HEK293T (cell line): Measurements from ENCODE around the gene NEB.

Source experiments
- CTCF ChIA-PET: fragments of 350-600 bp; formaldehyde crosslinking; extraction: SDS; loops from one replicate; lab custom pipeline; 2021; ENCODE audit warnings: antibody characterized with exemption, inconsistent platforms; lab: Yijun Ruan, JAX
- POLR2A ChIA-PET: fragments of 350-600 bp; formaldehyde crosslinking; extraction: SDS; loops from one replicate; lab custom pipeline; 2020; ENCODE audit warnings: antibody characterized with exemption, inconsistent platforms; lab: Yijun Ruan, JAX
- DNase-seq: peaks from one replicate; pipeline ENCODE4 v3.0.0; 2012; ENCODE audit warnings: mixed read lengths; ENCODE audit errors: extremely low spot score
- ARNT ChIP-seq: fragments of 450-650 bp; IDR thresholded peaks from 2 replicates; pipeline ENCODE4 v1.6.1; 2017; ENCODE audit warnings: mild to moderate bottlenecking
- BHLHE40 ChIP-seq: fragments of 450-650 bp; IDR thresholded peaks from 2 replicates; pipeline ENCODE4 v1.6.1; 2016; ENCODE audit warnings: mild to moderate bottlenecking, moderate library complexity, borderline replicate concordance
- CTBP1 ChIP-seq: fragments of 450-650 bp; IDR thresholded peaks from 2 replicates; pipeline ENCODE4 v1.6.1; 2016; ENCODE audit warnings: borderline replicate concordance
- ELF4 ChIP-seq: fragments of 450-650 bp; IDR thresholded peaks from 2 replicates; pipeline ENCODE4 v1.6.1; 2017; ENCODE audit warnings: antibody characterized with exemption
- FOXA1 ChIP-seq: fragments of 450-650 bp; IDR thresholded peaks from 2 replicates; pipeline ENCODE4 v1.6.1; 2016; ENCODE audit warnings: mild to moderate bottlenecking
- FOXK2 ChIP-seq: fragments of 450-650 bp; IDR thresholded peaks from 2 replicates; pipeline ENCODE4 v1.6.1; 2016; ENCODE audit warnings: mild to moderate bottlenecking
- FOXM1 ChIP-seq: fragments of 450-650 bp; IDR thresholded peaks from 2 replicates; pipeline ENCODE4 v1.6.1; 2017; ENCODE audit warnings: mild to moderate bottlenecking, borderline replicate concordance
- HDGF ChIP-seq: fragments of 450-650 bp; IDR thresholded peaks from 2 replicates; pipeline ENCODE4 v1.6.1; 2017; ENCODE audit warnings: antibody characterized with exemption, borderline replicate concordance
- L3MBTL2 ChIP-seq: fragments of 450-650 bp; conservative IDR thresholded peaks from 2 replicates; pipeline ENCODE4 v1.6.1; 2016; ENCODE audit warnings: mild to moderate bottlenecking
- LEF1 ChIP-seq: fragments of 450-650 bp; IDR thresholded peaks from 2 replicates; pipeline ENCODE4 v1.6.1; 2017; ENCODE audit warnings: mild to moderate bottlenecking, borderline replicate concordance
- NFRKB ChIP-seq: fragments of 450-650 bp; IDR thresholded peaks from 2 replicates; pipeline ENCODE4 v1.6.1; 2016; ENCODE audit warnings: mild to moderate bottlenecking, moderate library complexity
- SP1 ChIP-seq: fragments of 450-650 bp; IDR thresholded peaks from 2 replicates; pipeline ENCODE4 v1.6.1; 2017
- SUZ12 ChIP-seq: fragments of 450-650 bp; IDR thresholded peaks from 2 replicates; pipeline ENCODE4 v1.6.1; 2016; ENCODE audit warnings: mild to moderate bottlenecking
- TARDBP ChIP-seq: fragments of 450-650 bp; IDR thresholded peaks from 2 replicates; pipeline ENCODE4 v1.6.1; 2016
- ZNF384 ChIP-seq: fragments of 450-650 bp; IDR thresholded peaks from 2 replicates; pipeline ENCODE4 v1.6.1; 2016
- TF ChIP-seq, protein P1 (sequence below): fragments of 450-650 bp; IDR thresholded peaks from 2 replicates; pipeline ENCODE4 v1.6.1; 2016

Gene NEB

DNA sequence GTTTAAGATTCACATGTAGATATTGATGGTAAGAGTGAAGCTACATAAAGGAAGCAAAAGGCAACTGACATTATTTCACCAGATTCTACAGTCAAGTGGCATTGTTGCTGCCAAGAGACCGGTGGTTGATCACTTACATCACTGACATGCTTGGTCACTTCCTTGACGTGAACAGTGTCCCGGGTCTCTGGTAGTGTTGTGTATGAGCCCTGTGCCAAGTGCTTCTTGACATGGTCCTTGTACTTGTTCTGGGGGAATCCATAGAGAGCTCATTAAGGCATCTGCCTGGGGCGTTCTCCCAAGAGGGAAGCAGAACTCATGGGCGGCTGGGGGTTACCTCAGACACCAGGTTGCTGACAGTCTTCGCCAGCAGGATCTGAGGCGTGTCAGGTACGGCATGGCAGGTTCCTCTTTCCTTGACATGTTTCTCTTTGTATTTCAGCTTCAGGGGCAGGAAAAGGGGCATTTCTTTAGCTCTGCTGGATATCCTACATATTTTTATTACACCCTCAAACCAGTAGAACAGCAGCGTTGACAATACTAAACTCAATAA lies 208.4 kb downstream of the NEB start:
- DNase-seq = no peak
- POLR2A ChIA-PET = no interaction called here
- no peak for TF ChIP-seq CTBP1
- no peak for TF ChIP-seq ARNT
- no peak for TF ChIP-seq L3MBTL2
- no peak for TF ChIP-seq SUZ12
- no peak for TF ChIP-seq NFRKB
- TF ChIP-seq ZNF384 = no peak
- no peak for TF ChIP-seq BHLHE40
- no peak for TF ChIP-seq FOXK2
- CTCF ChIA-PET = no interaction called here

DNA sequence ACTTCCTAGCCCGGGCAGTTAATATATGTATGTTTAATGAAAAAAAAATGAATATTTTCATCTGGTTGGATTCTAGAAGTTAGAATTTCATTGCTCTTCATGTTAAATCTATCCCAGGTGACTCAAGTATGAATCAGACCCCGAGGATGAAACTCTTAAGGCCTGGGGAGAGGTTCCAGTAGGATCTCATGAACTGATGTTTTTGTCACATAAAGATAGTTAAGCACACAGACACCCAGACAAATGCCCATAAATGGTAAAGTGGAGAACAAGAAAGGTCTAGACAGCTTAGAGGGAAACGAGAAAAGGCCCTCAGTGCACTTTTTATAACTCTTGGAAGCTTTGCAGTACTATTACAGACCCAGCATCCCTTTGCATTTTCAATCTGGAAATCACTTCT lies 210.4 kb downstream of the NEB start:
- TF ChIP-seq LEF1 = no peak
- TF ChIP-seq FOXM1 = no peak
- no peak for TF ChIP-seq HDGF
- TF ChIP-seq, protein P1, sequence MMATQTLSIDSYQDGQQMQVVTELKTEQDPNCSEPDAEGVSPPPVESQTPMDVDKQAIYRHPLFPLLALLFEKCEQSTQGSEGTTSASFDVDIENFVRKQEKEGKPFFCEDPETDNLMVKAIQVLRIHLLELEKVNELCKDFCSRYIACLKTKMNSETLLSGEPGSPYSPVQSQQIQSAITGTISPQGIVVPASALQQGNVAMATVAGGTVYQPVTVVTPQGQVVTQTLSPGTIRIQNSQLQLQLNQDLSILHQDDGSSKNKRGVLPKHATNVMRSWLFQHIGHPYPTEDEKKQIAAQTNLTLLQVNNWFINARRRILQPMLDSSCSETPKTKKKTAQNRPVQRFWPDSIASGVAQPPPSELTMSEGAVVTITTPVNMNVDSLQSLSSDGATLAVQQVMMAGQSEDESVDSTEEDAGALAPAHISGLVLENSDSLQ = no peak
- no peak for TF ChIP-seq SP1
- TF ChIP-seq ELF4 = no peak
- no peak for TF ChIP-seq BHLHE40
- no peak for TF ChIP-seq TARDBP
- TF ChIP-seq CTBP1 = no peak
- TF ChIP-seq ZNF384 = no peak
- TF ChIP-seq SUZ12 = no peak
- TF ChIP-seq FOXA1 = no peak
- POLR2A ChIA-PET = no interaction called here
- CTCF ChIA-PET = no interaction called here
- no peak for DNase-seq

DNA sequence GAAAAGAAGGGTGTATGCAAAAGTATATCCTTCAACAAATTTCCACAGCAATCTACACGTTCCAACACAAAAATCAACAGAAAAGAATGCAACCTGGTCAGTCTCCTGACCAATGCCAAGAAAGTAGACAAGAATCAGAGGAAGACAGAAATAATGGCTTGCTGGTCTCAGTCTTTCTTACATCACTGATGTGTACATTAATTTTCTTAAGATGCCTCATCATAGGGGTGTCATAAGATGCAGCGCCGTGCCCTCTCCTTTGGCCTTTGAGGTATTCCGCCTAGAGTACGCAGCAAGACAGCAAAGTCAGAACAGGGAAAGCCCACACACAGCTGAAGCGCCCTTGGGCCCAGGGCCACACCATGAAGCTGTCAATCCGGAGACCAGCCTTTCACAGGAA lies 211.7 kb downstream of the NEB start:
- TF ChIP-seq L3MBTL2 (no peak), ELF4 (no peak), HDGF (no peak), SUZ12 (no peak), CTBP1 (no peak), NFRKB (no peak)
- TF ChIP-seq, protein P1 = no peak
- DNase-seq = no peak
- ChIA-PET POLR2A (no interaction called here), CTCF (no interaction called here)

DNA sequence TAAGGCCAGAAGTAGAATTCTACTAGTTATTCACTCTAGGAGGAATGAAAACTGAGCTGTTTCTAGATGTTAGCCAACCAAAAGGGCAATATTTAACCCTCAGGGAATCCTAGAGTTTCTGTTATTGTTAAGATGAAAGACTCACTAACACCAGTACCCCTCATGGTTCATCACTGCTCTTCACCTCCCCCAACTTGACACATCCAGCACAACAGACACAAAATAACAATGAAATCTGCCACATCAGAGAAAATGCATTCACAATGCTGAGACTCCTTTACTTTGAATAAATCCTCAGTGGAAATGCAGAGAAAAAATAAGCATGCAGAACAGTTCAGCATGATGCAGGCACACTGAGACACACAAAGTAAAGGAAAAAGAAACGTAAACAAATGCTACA lies 213.3 kb downstream of the NEB start:
- CTCF ChIA-PET = no interaction called here
- POLR2A ChIA-PET = no interaction called here
- TF ChIP-seq ZNF384 (no peak), LEF1 (no peak), NFRKB (no peak), ARNT (no peak), CTBP1 (no peak), SUZ12 (no peak), TARDBP (no peak), FOXM1 (no peak), FOXK2 (no peak), SP1 (no peak), FOXA1 (no peak), BHLHE40 (no peak), HDGF (no peak), ELF4 (no peak), L3MBTL2 (no peak)
- TF ChIP-seq, protein P1 = no peak
- no peak for DNase-seq

DNA sequence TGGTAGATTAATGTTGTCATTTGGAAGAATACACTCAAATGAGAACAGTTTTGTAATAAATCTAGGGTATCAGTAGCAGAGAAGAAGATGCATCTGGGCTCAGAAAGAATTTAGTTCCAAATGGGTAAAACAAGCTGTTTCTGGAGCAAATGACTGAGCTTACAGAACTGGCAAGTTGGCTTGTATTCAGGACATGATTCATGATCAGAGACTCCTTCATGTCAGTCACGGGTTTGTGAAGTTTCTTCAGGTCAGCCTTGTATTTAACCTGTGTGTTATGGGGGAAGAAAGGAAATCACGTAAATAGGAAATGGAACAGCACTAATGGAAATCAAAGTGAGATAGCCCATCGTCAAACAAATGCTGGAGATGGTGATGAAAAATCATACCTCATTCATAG lies 215.5 kb downstream of the NEB start:
- CTCF ChIA-PET = no interaction called here
- DNase-seq = no peak
- POLR2A ChIA-PET = no interaction called here
- no peak for TF ChIP-seq FOXK2
- TF ChIP-seq ELF4 = no peak
- no peak for TF ChIP-seq ZNF384
- TF ChIP-seq, protein P1 = no peak
- TF ChIP-seq TARDBP = no peak
- no peak for TF ChIP-seq FOXM1
- no peak for TF ChIP-seq CTBP1
- no peak for TF ChIP-seq HDGF
- TF ChIP-seq LEF1 = no peak
- TF ChIP-seq L3MBTL2 = no peak
- no peak for TF ChIP-seq ARNT
- TF ChIP-seq SUZ12 = no peak

DNA sequence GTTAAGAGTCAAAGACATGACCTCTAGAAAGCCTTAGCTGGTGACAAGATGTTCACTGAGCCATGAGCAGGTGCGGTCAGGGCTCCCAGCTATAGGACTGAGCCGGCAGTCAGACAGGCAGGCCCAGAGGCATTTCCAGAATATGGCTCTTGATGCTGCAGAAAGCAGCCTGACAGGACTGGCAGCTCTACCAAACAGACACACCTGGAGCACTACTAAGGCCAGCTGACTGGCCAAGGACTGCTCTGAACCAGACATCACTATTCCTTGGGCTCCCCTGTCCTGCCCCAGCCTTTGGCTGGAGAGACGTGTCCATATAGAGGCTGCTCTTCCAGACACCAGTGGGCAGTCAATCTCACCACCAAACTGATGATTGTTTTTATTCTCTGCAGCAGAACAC lies 225.8 kb downstream of the NEB start:
- TF ChIP-seq LEF1 (no peak), SUZ12 (no peak), L3MBTL2 (no peak), NFRKB (no peak), FOXM1 (no peak), CTBP1 (no peak), SP1 (no peak), HDGF (no peak), FOXK2 (no peak), ARNT (no peak), TARDBP (no peak), ELF4 (no peak), FOXA1 (no peak), ZNF384 (no peak), BHLHE40 (no peak)
- TF ChIP-seq, protein P1 = no peak
- DNase-seq = no peak
- CTCF ChIA-PET = no interaction called here
- POLR2A ChIA-PET = no interaction called here
